ENCODE data around the gene PPIL1. TPM values are rescaled to one million over a fixed set of nuclear protein-coding genes. Genes with fewer than 3 reads are reported as not detected.

PPIL1 gene
- total RNA-seq, result 15.4 TPM in 2 replicates

GRCh38 chr6:36874443-36875249, at the start of gene PPIL1:
Gene PPIL1, minus strand, starts transcription at chr6:36874803. Its CDS starts 31 bp downstream, at chr6:36874772.

GRCh38 chr6:36885461-36886401, 11.1 kb upstream of the PPIL1 start, which contains the start of gene C6orf89:
Gene C6orf89, plus strand, starts transcription at chr6:36885952. Its CDS starts 13,493 bp downstream, at chr6:36899445.

GRCh38 chr6:36838896-36839748, 35.5 kb downstream of the PPIL1 start, which contains the start of gene CPNE5:
Gene CPNE5, minus strand, starts transcription at chr6:36839444. Its CDS starts 67 bp downstream, at chr6:36839377.

Other genes starting within 250 kb of the PPIL1 start
- gene CDKN1A, start 196.1 kb downstream of the PPIL1 start, total RNA-seq, result 381 and 507 TPM in 2 replicates
- gene RAB44, start 177.0 kb downstream of the PPIL1 start, total RNA-seq, result under 0.01 TPM in 1 of 2 replicates, not detected in the other
- gene CPNE5, start 35.4 kb downstream of the PPIL1 start, total RNA-seq, result 0.12 and 0.16 TPM in 2 replicates
- gene C6orf89, start 11.1 kb upstream of the PPIL1 start, total RNA-seq, result 64.5 and 79.2 TPM in 2 replicates
- 0.16 TPM in 1 of 2 replicates, not detected in the other for gene PI16, start 79.9 kb upstream of the PPIL1 start, total RNA-seq
- gene MTCH1, start 111.4 kb upstream of the PPIL1 start, total RNA-seq, result 240 and 258 TPM in 2 replicates
- not detected in 2 replicates for gene FGD2, start 130.9 kb upstream of the PPIL1 start, total RNA-seq